Stomach (tissue), 4 donors: ENCODE measurements around the gene FGFR4.

ENCODE experiments used
- CTCF ChIP-seq, 7 experiments: fragments of 450-650 bp in 4 of 7; fragments of 200-600 bp in 3 of 7; sonication (generic) in 3 of 7; IDR thresholded peaks; one replicate each; pipeline ENCODE4 v1.5.1; 2016 to 2019; ENCODE audit warnings: antibody characterized with exemption in 7 of 7, control low read depth in 2 of 7, mild to moderate bottlenecking in 1 of 7
- POLR2A ChIP-seq, 4 donors: fragments of 450-650 bp; IDR thresholded peaks; one replicate each; pipeline ENCODE4 v1.6.1; 2016; ENCODE audit warnings: antibody characterized with exemption in 4 of 4, control low read depth in 2 of 4, mild to moderate bottlenecking in 1 of 4, moderate library complexity in 1 of 4

DNA sequence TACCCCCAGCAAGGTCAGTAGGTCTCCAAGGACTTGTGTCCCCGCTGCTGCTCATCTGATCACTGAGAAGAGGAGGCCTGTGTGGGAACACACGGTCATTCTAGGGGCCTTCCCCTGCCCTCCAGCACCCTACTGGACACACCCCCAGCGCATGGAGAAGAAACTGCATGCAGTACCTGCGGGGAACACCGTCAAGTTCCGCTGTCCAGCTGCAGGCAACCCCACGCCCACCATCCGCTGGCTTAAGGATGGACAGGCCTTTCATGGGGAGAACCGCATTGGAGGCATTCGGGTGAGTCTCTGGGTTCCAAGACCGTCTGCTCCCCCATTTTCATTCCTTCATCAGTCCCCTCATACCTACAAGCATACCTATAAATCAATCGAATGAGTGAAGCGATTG lies 4.1 kb downstream of the FGFR4 start:
- TF ChIP-seq CTCF (IDR thresholded peaks at IDR 0.05), result no peak
- TF ChIP-seq POLR2A (IDR thresholded peaks at IDR 0.05), result no peak
